Measurements from ENCODE around the gene RGS11. TPM values are rescaled to one million over a fixed set of nuclear protein-coding genes. Genes with fewer than 3 reads are reported as not detected.

RGS11 gene
- total RNA-seq, 1 donor from 2014 or later, result 5.4 TPM

GRCh38 chr16:247027-247426, 28.7 kb downstream of the RGS11 start:
- intact Hi-C loops (cut with DNase I), result no loop called here
- Histone ChIP-seq H3K36me3 (peaks cover 0 to 4% of the 10 kb centered on the region in 2 donors), H3K4me3 (no peak overlapping the region), H3K27ac (no peak overlapping the region), H3K4me1 (no peaks in the 10 kb centered on the region), H3K27me3 (no peaks in the 10 kb centered on the region), H3K9me3 (no peaks in the 10 kb centered on the region)
- TF ChIP-seq POLR2A (IDR thresholded peaks at IDR 0.05), result no peak
- no peak for TF ChIP-seq POLR2AphosphoS5 (IDR thresholded peaks at IDR 0.05; ENCODE audit: insufficient read depth in 1 of 2, low read depth in 1 of 2)
- TF ChIP-seq CTCF (IDR thresholded peaks at IDR 0.05), result no peak
- no peak for DNase-seq (ENCODE audit: extremely low spot score in 2 of 2)

GRCh38 chr16:245105-245504, 30.6 kb downstream of the RGS11 start:
- peaks cover 9% of the 10 kb centered on the region for H3K4me1 ChIP-seq
- no peak for TF ChIP-seq POLR2AphosphoS5 (IDR thresholded peaks at IDR 0.05; ENCODE audit: insufficient read depth in 1 of 2, low read depth in 1 of 2)
- no peak for TF ChIP-seq CTCF (IDR thresholded peaks at IDR 0.05)
- no peak for TF ChIP-seq POLR2A (IDR thresholded peaks at IDR 0.05)
- intact Hi-C loops (cut with DNase I), result no loop called here
- DNase-seq (ENCODE audit: extremely low spot score in 2 of 2), result no peak
- no peak overlapping the region for H3K4me3 ChIP-seq
- peaks cover 0 to 2% of the 10 kb centered on the region in 2 donors for H3K36me3 ChIP-seq
- no peaks in the 10 kb centered on the region for H3K27me3 ChIP-seq
- H3K27ac ChIP-seq, result no peak overlapping the region
- no peaks in the 10 kb centered on the region for H3K9me3 ChIP-seq

- Histone ChIP-seq H3K27ac (no peak overlapping the region), H3K27me3 (no peaks in the 10 kb centered on the region), H3K4me1 (peaks cover 9% of the 10 kb centered on the region), H3K36me3 (no peaks in the 10 kb centered on the region), H3K9me3 (no peaks in the 10 kb centered on the region), H3K4me3 (no peak overlapping the region)
- TF ChIP-seq POLR2A (IDR thresholded peaks at IDR 0.05) (no peak), POLR2AphosphoS5 (IDR thresholded peaks at IDR 0.05; ENCODE audit: insufficient read depth in 1 of 2, low read depth in 1 of 2) (no peak), CTCF (IDR thresholded peaks at IDR 0.05) (no peak)
- no peak for DNase-seq (ENCODE audit: extremely low spot score in 2 of 2)
- intact Hi-C loops (cut with DNase I), result no loop called here
Measured at GRCh38 chr16:243348-243747, 32.4 kb downstream of the RGS11 start.

GRCh38 chr16:242281-242680, 33.5 kb downstream of the RGS11 start:
- H3K27me3 ChIP-seq, result no peaks in the 10 kb centered on the region
- H3K27ac ChIP-seq, result no peak overlapping the region
- H3K4me3 ChIP-seq, result no peak overlapping the region
- peaks cover 9% of the 10 kb centered on the region for H3K4me1 ChIP-seq
- intact Hi-C loops (cut with DNase I), result no loop called here
- no peak for DNase-seq (ENCODE audit: extremely low spot score in 2 of 2)
- H3K9me3 ChIP-seq, result no peaks in the 10 kb centered on the region
- no peaks in the 10 kb centered on the region for H3K36me3 ChIP-seq
- TF ChIP-seq POLR2A (IDR thresholded peaks at IDR 0.05) (no peak), CTCF (IDR thresholded peaks at IDR 0.05) (no peak), POLR2AphosphoS5 (IDR thresholded peaks at IDR 0.05; ENCODE audit: insufficient read depth in 1 of 2, low read depth in 1 of 2) (no peak)

GRCh38 chr16:240559-240958, 35.2 kb downstream of the RGS11 start:
- peaks cover 17% of the 10 kb centered on the region for H3K4me1 ChIP-seq

More at GRCh38 chr16:240559-240958, 35.2 kb downstream of the RGS11 start:
- Histone ChIP-seq H3K27me3 (no peaks in the 10 kb centered on the region), H3K27ac (peak overlapping the region; percentile 12), H3K4me3 (no peak overlapping the region), H3K9me3 (no peaks in the 10 kb centered on the region), H3K36me3 (no peaks in the 10 kb centered on the region)
- TF ChIP-seq POLR2A (IDR thresholded peaks at IDR 0.05) (no peak), CTCF (IDR thresholded peaks at IDR 0.05) (no peak), POLR2AphosphoS5 (IDR thresholded peaks at IDR 0.05; ENCODE audit: insufficient read depth in 1 of 2, low read depth in 1 of 2) (no peak)
- no peak for DNase-seq (ENCODE audit: extremely low spot score in 2 of 2)
- intact Hi-C loops (cut with DNase I), result no loop called here

All from vagina (tissue), 2 donors.